H9 (cell line): ENCODE results near the gene ZNF555. TPM values are rescaled to one million over a fixed set of nuclear protein-coding genes. Genes with fewer than 3 reads are reported as not detected.

Experiments
- DNase-seq: peaks from one replicate; pipeline ENCODE4 v3.0.0-alpha.2; 2017
- H2AFZ ChIP-seq: one replicate; pipeline ENCODE4 v1.6.1; 2013; ENCODE audit warnings: mild to moderate bottlenecking, low read length, control low read depth, moderate library complexity
- H2AK5ac ChIP-seq: 2 replicates; pipeline ENCODE4 v1.6.1; 2013; ENCODE audit warnings: low read length, control low read depth, mixed read lengths; ENCODE audit not compliant: insufficient read length
- H2BK120ac ChIP-seq: one replicate; pipeline ENCODE4 v1.6.1; 2013; ENCODE audit warnings: low read depth, mild to moderate bottlenecking, low read length, control low read depth, inconsistent platforms; ENCODE audit not compliant: poor library complexity, severe bottlenecking
- H2BK12ac ChIP-seq: 2 replicates; pipeline ENCODE4 v1.6.1; 2013; ENCODE audit warnings: low read length, control low read depth, mixed read lengths, low read depth; ENCODE audit not compliant: insufficient read length
- H2BK15ac ChIP-seq: 2 replicates; pipeline ENCODE4 v1.6.1; 2013; ENCODE audit warnings: low read depth, low read length, control low read depth
- H2BK20ac ChIP-seq: one replicate; pipeline ENCODE4 v1.6.1; 2013; ENCODE audit warnings: low read depth, mild to moderate bottlenecking, low read length, control low read depth, inconsistent platforms; ENCODE audit not compliant: poor library complexity, severe bottlenecking
- H2BK5ac ChIP-seq: 2 replicates; pipeline ENCODE4 v1.6.1; 2013; ENCODE audit warnings: low read length, control low read depth, mixed read lengths; ENCODE audit not compliant: insufficient read length
- H3K14ac ChIP-seq: 2 replicates; pipeline ENCODE4 v1.6.1; 2013; ENCODE audit warnings: low read length, control low read depth; ENCODE audit not compliant: insufficient read depth
- H3K18ac ChIP-seq: 2 replicates; pipeline ENCODE4 v1.6.1; 2013; ENCODE audit warnings: low read depth, mild to moderate bottlenecking, mixed read lengths, low read length, control low read depth; ENCODE audit not compliant: insufficient read length
- H3K23ac ChIP-seq: 2 replicates; pipeline ENCODE4 v1.6.1; 2013; ENCODE audit warnings: low read length, control low read depth, mixed read lengths, low read depth; ENCODE audit not compliant: insufficient read length
- H3K23me2 ChIP-seq: 2 replicates; pipeline ENCODE4 v1.6.1; 2013; ENCODE audit warnings: low read depth, mild to moderate bottlenecking, mixed read lengths, low read length, control low read depth; ENCODE audit not compliant: insufficient read length, poor library complexity, severe bottlenecking
- H3K27ac ChIP-seq: 2 replicates; pipeline ENCODE4 v1.5.1; 2013; ENCODE audit warnings: low read length, control low read depth, mixed read lengths, low read depth; ENCODE audit not compliant: insufficient read length
- H3K27me3 ChIP-seq: 2 replicates; pipeline ENCODE4 v1.6.1; 2013; ENCODE audit warnings: low read length, control low read depth, inconsistent platforms; ENCODE audit not compliant: insufficient read depth
- H3K4ac ChIP-seq: 2 replicates; pipeline ENCODE4 v1.6.1; 2013; ENCODE audit warnings: low read depth, mild to moderate bottlenecking, control low read depth, inconsistent platforms, low read length, moderate library complexity
- H3K4me1 ChIP-seq: 2 replicates; pipeline ENCODE4 v1.6.1; 2013; ENCODE audit warnings: low read length, control low read depth, inconsistent platforms; ENCODE audit not compliant: insufficient read depth
- H3K4me2 ChIP-seq: 2 replicates; pipeline ENCODE4 v1.6.1; 2013; ENCODE audit warnings: low read length, control low read depth, mixed read lengths; ENCODE audit not compliant: insufficient read length, insufficient read depth
- H3K56ac ChIP-seq: 2 replicates; pipeline ENCODE4 v1.6.1; 2013; ENCODE audit warnings: low read depth, mild to moderate bottlenecking, mixed read lengths, low read length, control low read depth; ENCODE audit not compliant: insufficient read length
- H3K79me1 ChIP-seq: 2 replicates; pipeline ENCODE4 v1.6.1; 2013; ENCODE audit warnings: low read depth, mild to moderate bottlenecking, moderate library complexity, low read length, control low read depth, inconsistent platforms; ENCODE audit not compliant: insufficient read depth, poor library complexity, severe bottlenecking
- H3K79me2 ChIP-seq: 2 replicates; pipeline ENCODE4 v1.6.1; 2013; ENCODE audit warnings: low read length, control low read depth, inconsistent platforms; ENCODE audit not compliant: insufficient read depth
- H3K9ac ChIP-seq: 2 replicates; pipeline ENCODE4 v1.6.1; 2013; ENCODE audit warnings: low read length, control low read depth, mixed read lengths; ENCODE audit not compliant: insufficient read length; ENCODE audit errors: extremely low read depth
- H3K9me3 ChIP-seq: one replicate; pipeline ENCODE4 v1.6.1; 2013; ENCODE audit warnings: low read depth, low read length, inconsistent platforms; ENCODE audit not compliant: control insufficient read depth
- H3T11ph ChIP-seq: one replicate; pipeline ENCODE4 v1.6.1; 2013; ENCODE audit warnings: mild to moderate bottlenecking, low read length, control low read depth, inconsistent platforms
- H4K20me1 ChIP-seq: one replicate; pipeline ENCODE4 v1.6.1; 2013; ENCODE audit not compliant: control insufficient read depth, insufficient read length, insufficient read depth
- H4K5ac ChIP-seq: 2 replicates; pipeline ENCODE4 v1.6.1; 2013; ENCODE audit warnings: low read depth, mild to moderate bottlenecking, mixed read lengths, low read length, control low read depth; ENCODE audit not compliant: insufficient read length
- H4K8ac ChIP-seq: replicated peaks from 2 replicates; pipeline ENCODE4 v1.6.1; 2013; ENCODE audit warnings: low read length, control low read depth, mixed read lengths, low read depth; ENCODE audit not compliant: insufficient read length
- H4K91ac ChIP-seq: 2 replicates; pipeline ENCODE4 v1.6.1; 2013; ENCODE audit warnings: low read depth, mild to moderate bottlenecking, moderate library complexity, mixed read lengths, low read length, control low read depth; ENCODE audit not compliant: insufficient read length
- H3K27ac Mint-ChIP-seq, 3 experiments: 2 replicates in 2 of 3; 3 replicates in 1 of 3; pipeline ENCODE4 v1.8.0; 2020 to 2021; ENCODE audit warnings: mixed read lengths in 3 of 3, mild to moderate bottlenecking in 1 of 3, moderate library complexity in 1 of 3
- H3K27me3 Mint-ChIP-seq: 2 replicates; pipeline ENCODE4 v1.8.0; 2021; ENCODE audit warnings: low read depth, mild to moderate bottlenecking, moderate library complexity, mixed read lengths
- H3K36me3 Mint-ChIP-seq, 3 experiments: 2 replicates in 2 of 3; 3 replicates in 1 of 3; pipeline ENCODE4 v1.8.0; 2020 to 2021; ENCODE audit warnings: low read depth in 3 of 3, mixed read lengths in 3 of 3; ENCODE audit not compliant: insufficient read depth in 1 of 3
- H3K4me1 Mint-ChIP-seq, 2 experiments: 2 replicates each; pipeline ENCODE4 v1.8.0; 2020; ENCODE audit warnings: mixed read lengths in 2 of 2
- H3K4me3 Mint-ChIP-seq, 2 experiments: 2 replicates in 1 of 2; 3 replicates in 1 of 2; pipeline ENCODE4 v1.8.0; 2020 to 2021; ENCODE audit warnings: mild to moderate bottlenecking in 2 of 2, mixed read lengths in 2 of 2, moderate library complexity in 1 of 2
- H3K9me3 Mint-ChIP-seq, 2 experiments: 2 replicates in 1 of 2; 3 replicates in 1 of 2; pipeline ENCODE4 v1.8.0; 2020; ENCODE audit warnings: mild to moderate bottlenecking in 2 of 2, mixed read lengths in 2 of 2, moderate library complexity in 1 of 2
- WGBS: extraction: QIAGEN DNeasy Blood & Tissue Kit; methylation state at CpG from one replicate; pipeline ENCODE4 v1.1.7; 2013; ENCODE audit warnings: missing lambda C conversion rate, low lambda C conversion rate, mixed read lengths; ENCODE audit not compliant: insufficient read length; ENCODE audit errors: extremely low coverage; 5-methylcytosine and 5-hydroxymethylcytosine counted together
- total RNA-seq: library from RNA; stranded (reverse); gene quantifications from 2 replicates; pipeline ENCODE4 v1.2.1, GENCODE V29; 2021
- TF ChIP-seq, protein P1 (sequence below): fragments of 200-600 bp; sonication (generic); conservative IDR thresholded peaks from 3 replicates; pipeline ENCODE4 v1.8.0; 2021; ENCODE audit warnings: antibody characterized with exemption, mild to moderate bottlenecking

ZNF555 gene
- total RNA-seq, 1 experiment from 2014 or later, result 7.8 TPM

DNA sequence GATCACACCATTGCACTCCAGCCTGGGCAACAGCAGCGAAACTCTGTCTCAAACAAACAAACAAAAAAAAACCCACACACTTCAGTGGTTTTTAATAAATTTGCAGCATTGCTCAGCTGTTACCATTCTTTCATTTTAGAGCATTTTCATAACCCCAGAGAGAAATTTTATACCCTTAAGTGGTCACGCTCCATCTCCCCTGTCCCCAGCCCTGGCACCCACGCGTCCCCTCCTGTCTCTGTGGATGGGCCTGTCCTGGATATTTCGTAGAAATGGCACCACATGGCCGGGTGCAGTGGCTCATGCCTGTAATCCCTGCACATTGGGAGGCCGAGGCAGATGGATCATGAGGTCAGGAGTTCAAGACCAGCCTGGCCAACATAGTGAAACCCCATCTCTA lies 48.1 kb upstream of the ZNF555 start:
- Mint-ChIP-seq H3K27me3 (no peaks in the 10 kb centered on the region), H3K4me3 (no peak overlapping the region), H3K27ac (no peak overlapping the region; a peak in 1 of 7 replicates), H3K9me3 (no peaks in the 10 kb centered on the region), H3K36me3 (peaks cover 51 to 82% (median 79%) of the 10 kb centered on the region in 3 experiments), H3K4me1 (peaks cover 0 to 2% of the 10 kb centered on the region in 2 experiments; a peak in 1 of 4 replicates)
- Histone ChIP-seq H2BK20ac (no peak overlapping the region), H3K9me3 (no peaks in the 10 kb centered on the region), H3K23ac (no peak overlapping the region), H2BK5ac (no peak overlapping the region), H3K79me2 (peaks cover 3% of the 10 kb centered on the region; the same call in 1 of the 2 replicates), H3K4me1 (no peaks in the 10 kb centered on the region), H4K8ac (no peak overlapping the region), H2BK120ac (no peak overlapping the region), H2BK12ac (no peak overlapping the region), H2BK15ac (no peak overlapping the region), H3K18ac (no peak overlapping the region), H3K27ac (no peak overlapping the region), H2AFZ (no peak overlapping the region), H3K14ac (no peak overlapping the region), H3K23me2 (no peaks in the 10 kb centered on the region), H4K20me1 (no peaks in the 10 kb centered on the region), H3K9ac (no peak overlapping the region), H3K4ac (no peak overlapping the region), H2AK5ac (no peak overlapping the region), H4K91ac (no peak overlapping the region), H3K4me2 (no peak overlapping the region), H3K56ac (no peak overlapping the region), H3K27me3 (no peaks in the 10 kb centered on the region), H3T11ph (no peak overlapping the region), H4K5ac (no peak overlapping the region), H3K79me1 (peaks cover under 1% of the 10 kb centered on the region)
- no CpG with 5 or more reads among the region's 7 CpGs for WGBS
- no peak for DNase-seq
- TF ChIP-seq, protein P1, sequence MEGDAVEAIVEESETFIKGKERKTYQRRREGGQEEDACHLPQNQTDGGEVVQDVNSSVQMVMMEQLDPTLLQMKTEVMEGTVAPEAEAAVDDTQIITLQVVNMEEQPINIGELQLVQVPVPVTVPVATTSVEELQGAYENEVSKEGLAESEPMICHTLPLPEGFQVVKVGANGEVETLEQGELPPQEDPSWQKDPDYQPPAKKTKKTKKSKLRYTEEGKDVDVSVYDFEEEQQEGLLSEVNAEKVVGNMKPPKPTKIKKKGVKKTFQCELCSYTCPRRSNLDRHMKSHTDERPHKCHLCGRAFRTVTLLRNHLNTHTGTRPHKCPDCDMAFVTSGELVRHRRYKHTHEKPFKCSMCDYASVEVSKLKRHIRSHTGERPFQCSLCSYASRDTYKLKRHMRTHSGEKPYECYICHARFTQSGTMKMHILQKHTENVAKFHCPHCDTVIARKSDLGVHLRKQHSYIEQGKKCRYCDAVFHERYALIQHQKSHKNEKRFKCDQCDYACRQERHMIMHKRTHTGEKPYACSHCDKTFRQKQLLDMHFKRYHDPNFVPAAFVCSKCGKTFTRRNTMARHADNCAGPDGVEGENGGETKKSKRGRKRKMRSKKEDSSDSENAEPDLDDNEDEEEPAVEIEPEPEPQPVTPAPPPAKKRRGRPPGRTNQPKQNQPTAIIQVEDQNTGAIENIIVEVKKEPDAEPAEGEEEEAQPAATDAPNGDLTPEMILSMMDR, result no peak
